ENCODE data around the gene CTNNBL1.

Gene CTNNBL1

GRCh38 chr20:37867289-37868195 is 173.7 kb downstream of the CTNNBL1 start:
- peak overlapping the region; percentile 12 for H3K9ac ChIP-seq (ENCODE audit: insufficient read length, low read depth)
- TF ChIP-seq SUZ12 (IDR thresholded peaks at IDR 0.05; ENCODE audit: extremely low read depth, insufficient read depth, insufficient read length) (no peak), YY1 (IDR thresholded peaks at IDR 0.05; ENCODE audit: insufficient read depth, insufficient read length) (no peak), ZNF274 (IDR thresholded peaks at IDR 0.05; ENCODE audit: low read depth, low read length) (no peak)
- H3K27me3 ChIP-seq (ENCODE audit: insufficient read depth, insufficient read length) = no peaks in the 10 kb centered on the region
- H3K9me3 ChIP-seq (ENCODE audit: insufficient read depth, low read length) = no peaks in the 10 kb centered on the region
- H3K36me3 ChIP-seq (ENCODE audit: insufficient read depth, insufficient read length, low read length) = peaks cover 39% of the 10 kb centered on the region
- no peak overlapping the region for H3K4me3 ChIP-seq (ENCODE audit: insufficient read length, low read depth)
- DNase-seq (ENCODE audit: low read depth, low spot score) = no peak
- H3K4me1 ChIP-seq (ENCODE audit: insufficient read depth, insufficient read length) = peaks cover 10% of the 10 kb centered on the region

GRCh38 chr20:37868851-37869333 is 175.1 kb downstream of the CTNNBL1 start:
- Histone ChIP-seq H3K9ac (ENCODE audit: insufficient read length, low read depth) (no peak overlapping the region), H3K27me3 (ENCODE audit: insufficient read depth, insufficient read length) (no peaks in the 10 kb centered on the region), H3K9me3 (ENCODE audit: insufficient read depth, low read length) (no peaks in the 10 kb centered on the region), H3K4me1 (ENCODE audit: insufficient read depth, insufficient read length) (peaks cover 10% of the 10 kb centered on the region), H3K4me3 (ENCODE audit: insufficient read length, low read depth) (no peak overlapping the region), H3K36me3 (ENCODE audit: insufficient read depth, insufficient read length, low read length) (peaks cover 42% of the 10 kb centered on the region)
- DNase-seq (ENCODE audit: low read depth, low spot score) = no peak
- TF ChIP-seq ZNF274 (IDR thresholded peaks at IDR 0.05; ENCODE audit: low read depth, low read length) (no peak), SUZ12 (IDR thresholded peaks at IDR 0.05; ENCODE audit: extremely low read depth, insufficient read depth, insufficient read length) (no peak), YY1 (IDR thresholded peaks at IDR 0.05; ENCODE audit: insufficient read depth, insufficient read length) (no peak)

- no peak overlapping the region for H3K9ac ChIP-seq (ENCODE audit: insufficient read length, low read depth)
- no peaks in the 10 kb centered on the region for H3K27me3 ChIP-seq (ENCODE audit: insufficient read depth, insufficient read length)
- H3K4me3 ChIP-seq (ENCODE audit: insufficient read length, low read depth) = no peak overlapping the region
- peaks cover 47% of the 10 kb centered on the region for H3K36me3 ChIP-seq (ENCODE audit: insufficient read depth, insufficient read length, low read length)
- H3K4me1 ChIP-seq (ENCODE audit: insufficient read depth, insufficient read length) = peaks cover 8% of the 10 kb centered on the region
- TF ChIP-seq ZNF274 (IDR thresholded peaks at IDR 0.05; ENCODE audit: low read depth, low read length) (no peak), YY1 (IDR thresholded peaks at IDR 0.05; ENCODE audit: insufficient read depth, insufficient read length) (no peak), SUZ12 (IDR thresholded peaks at IDR 0.05; ENCODE audit: extremely low read depth, insufficient read depth, insufficient read length) (no peak)
- no peaks in the 10 kb centered on the region for H3K9me3 ChIP-seq (ENCODE audit: insufficient read depth, low read length)
- peak; percentile 28 for DNase-seq (ENCODE audit: low read depth, low spot score)
These were observed 175.6 kb downstream of the CTNNBL1 start for GRCh38 chr20:37869334-37869861.

- H3K9ac ChIP-seq (ENCODE audit: insufficient read length, low read depth) = peak overlapping the region; percentile 23
- TF ChIP-seq YY1 (IDR thresholded peaks at IDR 0.05; ENCODE audit: insufficient read depth, insufficient read length) = no peak
- no peak for TF ChIP-seq SUZ12 (IDR thresholded peaks at IDR 0.05; ENCODE audit: extremely low read depth, insufficient read depth, insufficient read length)
- TF ChIP-seq ZNF274 (IDR thresholded peaks at IDR 0.05; ENCODE audit: low read depth, low read length) = no peak
These were observed 176.5 kb downstream of the CTNNBL1 start for GRCh38 chr20:37870294-37870693.

GRCh38 chr20:37871751-37872150 is 177.9 kb downstream of the CTNNBL1 start:
- Histone ChIP-seq H3K9ac (ENCODE audit: insufficient read length, low read depth) (no peak overlapping the region), H3K27me3 (ENCODE audit: insufficient read depth, insufficient read length) (no peaks in the 10 kb centered on the region), H3K4me3 (ENCODE audit: insufficient read length, low read depth) (no peak overlapping the region), H3K36me3 (ENCODE audit: insufficient read depth, insufficient read length, low read length) (peaks cover 45% of the 10 kb centered on the region), H3K4me1 (ENCODE audit: insufficient read depth, insufficient read length) (peaks cover 5% of the 10 kb centered on the region), H3K9me3 (ENCODE audit: insufficient read depth, low read length) (no peaks in the 10 kb centered on the region)
- TF ChIP-seq YY1 (IDR thresholded peaks at IDR 0.05; ENCODE audit: insufficient read depth, insufficient read length) = no peak
- TF ChIP-seq SUZ12 (IDR thresholded peaks at IDR 0.05; ENCODE audit: extremely low read depth, insufficient read depth, insufficient read length) = no peak
- TF ChIP-seq ZNF274 (IDR thresholded peaks at IDR 0.05; ENCODE audit: low read depth, low read length) = no peak
- no peak for DNase-seq (ENCODE audit: low read depth, low spot score)

More at GRCh38 chr20:37870294-37870693, 176.5 kb downstream of the CTNNBL1 start:
- Histone ChIP-seq H3K9me3 (ENCODE audit: insufficient read depth, low read length) (no peaks in the 10 kb centered on the region), H3K27me3 (ENCODE audit: insufficient read depth, insufficient read length) (no peaks in the 10 kb centered on the region), H3K36me3 (ENCODE audit: insufficient read depth, insufficient read length, low read length) (peaks cover 45% of the 10 kb centered on the region), H3K4me1 (ENCODE audit: insufficient read depth, insufficient read length) (peaks cover 3% of the 10 kb centered on the region), H3K4me3 (ENCODE audit: insufficient read length, low read depth) (no peak overlapping the region)
- DNase-seq (ENCODE audit: low read depth, low spot score) = no peak

- TF ChIP-seq ZNF274 (IDR thresholded peaks at IDR 0.05; ENCODE audit: low read depth, low read length) (no peak), YY1 (IDR thresholded peaks at IDR 0.05; ENCODE audit: insufficient read depth, insufficient read length) (no peak), SUZ12 (IDR thresholded peaks at IDR 0.05; ENCODE audit: extremely low read depth, insufficient read depth, insufficient read length) (no peak)
- H3K36me3 ChIP-seq (ENCODE audit: insufficient read depth, insufficient read length, low read length) = peaks cover 45% of the 10 kb centered on the region
- H3K4me1 ChIP-seq (ENCODE audit: insufficient read depth, insufficient read length) = peaks cover 6% of the 10 kb centered on the region
- no peaks in the 10 kb centered on the region for H3K9me3 ChIP-seq (ENCODE audit: insufficient read depth, low read length)
- H3K27me3 ChIP-seq (ENCODE audit: insufficient read depth, insufficient read length) = no peaks in the 10 kb centered on the region
- H3K4me3 ChIP-seq (ENCODE audit: insufficient read length, low read depth) = no peak overlapping the region
- H3K9ac ChIP-seq (ENCODE audit: insufficient read length, low read depth) = no peak overlapping the region
- DNase-seq (ENCODE audit: low read depth, low spot score) = no peak
These were observed 178.3 kb downstream of the CTNNBL1 start for GRCh38 chr20:37872161-37872560.

- Histone ChIP-seq H3K9ac (ENCODE audit: insufficient read length, low read depth) (no peak overlapping the region), H3K4me3 (ENCODE audit: insufficient read length, low read depth) (no peak overlapping the region), H3K9me3 (ENCODE audit: insufficient read depth, low read length) (no peaks in the 10 kb centered on the region), H3K27me3 (ENCODE audit: insufficient read depth, insufficient read length) (no peaks in the 10 kb centered on the region), H3K36me3 (ENCODE audit: insufficient read depth, insufficient read length, low read length) (peaks cover 41% of the 10 kb centered on the region), H3K4me1 (ENCODE audit: insufficient read depth, insufficient read length) (peaks cover 6% of the 10 kb centered on the region)
- TF ChIP-seq ZNF274 (IDR thresholded peaks at IDR 0.05; ENCODE audit: low read depth, low read length) (no peak), SUZ12 (IDR thresholded peaks at IDR 0.05; ENCODE audit: extremely low read depth, insufficient read depth, insufficient read length) (no peak), YY1 (IDR thresholded peaks at IDR 0.05; ENCODE audit: insufficient read depth, insufficient read length) (no peak)
- no peak for DNase-seq (ENCODE audit: low read depth, low spot score)
These were observed 180.1 kb downstream of the CTNNBL1 start for GRCh38 chr20:37873884-37874283.

All from NT2/D1 (cell line).